Kidney epithelial cell (primary cell): Measurements from ENCODE around the gene NOS1. TPM values are rescaled to one million over a fixed set of nuclear protein-coding genes. Genes with fewer than 3 reads are reported as not detected.

ENCODE experiments used
- DNase-seq: peaks from one replicate; pipeline ENCODE4 v3.0.0-alpha.2; 2010; ENCODE audit warnings: low read depth
- H3K27me3 ChIP-seq: 2 replicates; pipeline ENCODE4 v1.6.0; 2011; ENCODE audit warnings: low read length; ENCODE audit not compliant: control insufficient read depth, insufficient read depth
- H3K36me3 ChIP-seq: 2 replicates; pipeline ENCODE4 v1.5.1; 2011; ENCODE audit warnings: low read length; ENCODE audit not compliant: control insufficient read depth, insufficient read depth
- H3K4me3 ChIP-seq: 2 replicates; pipeline ENCODE4 v1.5.1; 2011; ENCODE audit warnings: low read depth, mild to moderate bottlenecking, control low read depth, low read length
- CTCF ChIP-seq: IDR thresholded peaks from 2 replicates; pipeline ENCODE4 v1.5.1; 2011; ENCODE audit warnings: mild to moderate bottlenecking, moderate library complexity, low read length, control low read depth, inconsistent platforms; ENCODE audit not compliant: insufficient read depth, poor library complexity, severe bottlenecking
- total RNA-seq: library from RNA; depleted of rRNA; stranded (reverse); fragments of >200 nt; gene quantifications from 2 replicates; pipeline ENCODE4 v1.2.3, GENCODE V29; 2015

The NOS1 gene
- total RNA-seq, 1 donor from 2014 or later, result 0.04 TPM

GRCh38 chr12:117169548-117169947 lies 191.9 kb downstream of the NOS1 start:
- Histone ChIP-seq H3K27me3 (no peaks in the 10 kb centered on the region), H3K4me3 (no peak overlapping the region), H3K36me3 (peaks cover 3% of the 10 kb centered on the region)
- no peak for TF ChIP-seq CTCF
- no peak for DNase-seq

- H3K36me3 ChIP-seq, result peaks cover 3% of the 10 kb centered on the region
- DNase-seq, result no peak
- no peak overlapping the region for H3K4me3 ChIP-seq
- TF ChIP-seq CTCF, result no peak
- H3K27me3 ChIP-seq, result no peaks in the 10 kb centered on the region
These were observed 192.4 kb downstream of the NOS1 start for GRCh38 chr12:117168976-117169375.

GRCh38 chr12:117167769-117168168 lies 193.7 kb downstream of the NOS1 start:
- no peaks in the 10 kb centered on the region for H3K27me3 ChIP-seq
- no peak overlapping the region for H3K4me3 ChIP-seq
- DNase-seq, result no peak
- H3K36me3 ChIP-seq, result peaks cover 3% of the 10 kb centered on the region
- no peak for TF ChIP-seq CTCF

- no peak for TF ChIP-seq CTCF
- H3K4me3 ChIP-seq, result no peak overlapping the region
- peaks cover 3% of the 10 kb centered on the region for H3K36me3 ChIP-seq
- no peak for DNase-seq
- H3K27me3 ChIP-seq, result no peaks in the 10 kb centered on the region
These were observed 195.3 kb downstream of the NOS1 start for GRCh38 chr12:117166107-117166506.

GRCh38 chr12:117165342-117165741 lies 196.1 kb downstream of the NOS1 start:
- Histone ChIP-seq H3K36me3 (peaks cover 3% of the 10 kb centered on the region), H3K27me3 (no peaks in the 10 kb centered on the region), H3K4me3 (no peak overlapping the region)
- no peak for TF ChIP-seq CTCF
- no peak for DNase-seq

- Histone ChIP-seq H3K36me3 (peaks cover 2% of the 10 kb centered on the region), H3K4me3 (no peak overlapping the region), H3K27me3 (no peaks in the 10 kb centered on the region)
- no peak for TF ChIP-seq CTCF
- no peak for DNase-seq
These were observed 198.8 kb downstream of the NOS1 start for GRCh38 chr12:117162633-117163032.
